ENCODE measurements around the gene WWOX. TPM values are rescaled to one million over a fixed set of nuclear protein-coding genes. Genes with fewer than 3 reads are reported as not detected.

Gene WWOX
- total and polyA plus RNA-seq, 2 of the 8 experiments (the other 6 are each of a cell fraction or from before 2014, with no cell fraction given) = 5.4 to 16.7 TPM

GRCh38 chr16:78794581-78795250 lies 695.3 kb downstream of the WWOX start:
- H3K23ac ChIP-seq (ENCODE audit: insufficient read length) = no peak overlapping the region
- H3K79me2 ChIP-seq (ENCODE audit: control insufficient read depth in 1 of 2, insufficient read depth in 2 of 2, low read length in 2 of 2) = no peaks in the 10 kb centered on the region
- H3K18ac ChIP-seq (ENCODE audit: extremely low read depth, low read length) = no peak overlapping the region
- H3K9ac ChIP-seq (replicated peaks in 1 of 4; ENCODE audit: extremely low read depth in 1 of 4, low read depth in 3 of 4, low read length in 3 of 4) = no peak overlapping the region
- no peaks in the 10 kb centered on the region; a peak in 1 of 7 replicates for H3K27me3 ChIP-seq (replicated peaks in 1 of 4; ENCODE audit: control insufficient read depth in 3 of 4, extremely low read depth in 1 of 4, insufficient read depth in 3 of 4, low read length in 3 of 4)
- H3K79me1 ChIP-seq (ENCODE audit: low read depth, low read length) = no peaks in the 10 kb centered on the region
- FAIRE-seq (no peak), DNase-seq (ENCODE audit: low read depth in 1 of 2, low spot score in 2 of 2) (no peak)
- H2AK5ac ChIP-seq (ENCODE audit: low read depth, low read length) = no peak overlapping the region
- no peak overlapping the region for H2BK15ac ChIP-seq (ENCODE audit: low read length)
- no peak overlapping the region for H4K5ac ChIP-seq (ENCODE audit: insufficient read length, low read depth, low read length)
- CTCF ChIA-PET (ENCODE audit: partially characterized antibody) = interaction anchor here (1.3 kb wide), 1 partner anchor 13 kb away, joined by 4 read pairs; no protein-coding TSS in a partner anchor
- 89% methylated on average over 6 of the region's 6 CpGs; no CpG with 5 or more reads in 1 of the 2 experiments for WGBS, 2 experiments (ENCODE audit: extremely low coverage in 1 of 2, insufficient coverage in 1 of 2, insufficient read length in 1 of 2, insufficient replicate concordance in 2 of 2, low coverage in 1 of 2, low lambda C conversion rate in 2 of 2, missing lambda C conversion rate in 1 of 2)
- no peaks in the 10 kb centered on the region for H3K23me2 ChIP-seq (ENCODE audit: low read depth, low read length)
- H3K56ac ChIP-seq (replicated peaks; ENCODE audit: insufficient read length, low read depth, low read length) = no peak overlapping the region
- H3K4me1 ChIP-seq (replicated peaks in 1 of 4; ENCODE audit: control insufficient read depth in 3 of 4, insufficient read depth in 4 of 4, low read length in 3 of 4) = no peaks in the 10 kb centered on the region
- no peak overlapping the region for H2BK5ac ChIP-seq (ENCODE audit: low read depth, low read length)
- H4K20me1 ChIP-seq (replicated peaks in 1 of 2; ENCODE audit: control insufficient read depth in 1 of 2, insufficient read depth in 2 of 2, low read length in 2 of 2) = no peaks in the 10 kb centered on the region
- H3K4ac ChIP-seq (replicated peaks; ENCODE audit: insufficient read length, low read depth, low read length) = no peak overlapping the region
- no peak overlapping the region for H2BK120ac ChIP-seq (replicated peaks; ENCODE audit: low read depth, low read length)
- H2BK12ac ChIP-seq (ENCODE audit: low read depth, low read length) = no peak overlapping the region
- no peaks in the 10 kb centered on the region for H3K9me3 ChIP-seq (ENCODE audit: insufficient read depth in 2 of 2, low read depth in 1 of 2, low read length in 1 of 2)
- 0 out of 2 replicates have a peak overlapping the region, but pooled peaks have one; percentile 11 for H2BK20ac ChIP-seq (ENCODE audit: low read length)
- no peak overlapping the region for H3K4me2 ChIP-seq (ENCODE audit: insufficient read depth in 1 of 2, low read depth in 2 of 2, low read length in 2 of 2)
- H3K36me3 ChIP-seq (ENCODE audit: control insufficient read depth in 2 of 4, insufficient read depth in 4 of 4, low read length in 3 of 4) = no peaks in the 10 kb centered on the region
- no peak overlapping the region for H2AFZ ChIP-seq (ENCODE audit: low read length)
- no peak overlapping the region for H3K4me3 ChIP-seq (ENCODE audit: extremely low read depth in 1 of 4, insufficient read depth in 2 of 4, low read depth in 3 of 4, low read length in 4 of 4)
- no peak overlapping the region for H3K27ac ChIP-seq (ENCODE audit: low read depth, low read length)
- H4K91ac ChIP-seq (replicated peaks; ENCODE audit: insufficient read length, low read length) = no peak overlapping the region
- H3K14ac ChIP-seq (ENCODE audit: insufficient read length) = no peak overlapping the region
- POLR2A ChIA-PET (ENCODE audit: partially characterized antibody) = no interaction called here
- H4K8ac ChIP-seq (ENCODE audit: extremely low read depth, insufficient read depth, low read length) = no peak overlapping the region
- no peak for TF ChIP-seq HDAC2 (IDR thresholded peaks at IDR 0.05; ENCODE audit: borderline replicate concordance in 1 of 2, low read depth in 2 of 2, low read length in 2 of 2)
- no peak for TF ChIP-seq ZNF274 (IDR thresholded peaks at IDR 0.05; ENCODE audit: borderline replicate concordance, extremely low read depth, low read length)
- TF ChIP-seq CBX8 (IDR thresholded peaks at IDR 0.05; ENCODE audit: borderline replicate concordance, low read depth, low read length) = no peak
- no peak for TF ChIP-seq CTBP2 (IDR thresholded peaks at IDR 0.05; ENCODE audit: borderline replicate concordance, insufficient read depth, insufficient read length, low read length)
- no peak for TF ChIP-seq BACH1 (IDR thresholded peaks at IDR 0.05; ENCODE audit: low read length)
- no peak for TF ChIP-seq TCF12 (IDR thresholded peaks at IDR 0.05; ENCODE audit: low read depth, low read length)
- no peak for TF ChIP-seq CEBPB (IDR thresholded peaks at IDR 0.05; ENCODE audit: low read depth, low read length)
- no peak for TF ChIP-seq YY1 (IDR thresholded peaks at IDR 0.05; ENCODE audit: low read depth, low read length)
- TF ChIP-seq KDM4A (IDR thresholded peaks at IDR 0.05; ENCODE audit: low read depth, low read length, severe bottlenecking) = no peak
- TF ChIP-seq EGR1 (IDR thresholded peaks at IDR 0.05; ENCODE audit: borderline replicate concordance, low read depth, low read length) = no peak
- TF ChIP-seq MAX (IDR thresholded peaks at IDR 0.05) = no peak
- TF ChIP-seq SIN3A (conservative IDR thresholded peaks at IDR 0.05 in 1 of 2, IDR thresholded peaks at IDR 0.05 in 1 of 2; ENCODE audit: low read depth in 1 of 2, low read length in 2 of 2) = no peak
- no peak for TF ChIP-seq GABPA (IDR thresholded peaks at IDR 0.05; ENCODE audit: borderline replicate concordance, insufficient read depth, low read length)

Measured in H1 (cell line).